ENCODE measurements around the gene PRR5L.

Gene PRR5L

DNA sequence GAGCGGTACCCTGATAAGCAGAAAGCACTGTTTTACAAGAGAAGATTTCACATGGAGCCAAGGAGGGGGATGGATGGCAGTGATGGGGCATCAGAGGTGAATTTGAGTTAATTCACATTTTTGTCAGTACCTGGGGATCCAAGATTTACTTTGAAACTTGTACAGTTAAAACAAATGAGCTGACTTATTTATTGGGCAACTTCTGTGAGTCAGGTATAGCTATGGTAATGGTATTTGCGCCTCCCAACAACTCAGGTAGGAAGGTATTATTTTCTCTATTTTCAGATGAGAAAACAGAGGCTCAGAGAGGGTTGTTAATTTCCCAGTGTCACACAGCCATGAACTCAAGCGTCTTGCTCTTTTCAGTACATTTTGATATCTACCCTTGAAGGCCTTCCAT is 83.6 kb downstream of the PRR5L start:
- no peak for DNase-seq

DNA sequence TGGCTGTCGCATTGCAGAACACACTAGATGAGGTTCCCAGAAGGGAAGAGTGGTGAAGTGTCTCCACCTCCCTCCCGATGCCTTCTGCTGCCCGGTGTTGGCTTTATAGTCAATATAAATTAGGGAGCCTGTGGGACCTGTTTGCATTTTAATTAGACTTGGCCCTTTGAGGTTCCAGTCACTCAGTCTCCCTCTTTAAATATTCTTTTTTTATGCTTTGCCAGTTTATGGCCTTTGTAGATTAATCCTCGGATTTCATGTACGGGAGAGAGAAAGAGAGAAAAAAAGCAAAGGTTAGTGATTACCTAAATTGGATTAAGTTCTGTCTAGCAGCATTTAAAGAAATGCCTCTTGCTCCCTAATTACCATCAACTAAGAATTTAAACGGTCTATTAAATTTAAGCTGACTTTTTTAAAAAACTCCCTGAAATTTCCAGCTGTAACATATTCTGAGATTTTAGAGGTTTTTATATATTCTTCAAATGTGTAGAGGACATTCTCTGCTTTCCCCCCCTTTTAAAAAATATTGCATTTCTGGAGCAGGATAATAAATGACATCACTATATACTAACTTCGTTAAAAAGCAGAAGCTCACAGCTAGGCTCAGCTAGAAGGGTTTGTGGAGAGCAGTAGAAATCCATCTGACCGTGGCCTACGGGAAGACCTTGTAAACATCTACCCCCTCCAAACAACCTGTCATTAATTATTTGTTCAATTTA is 84.4 kb downstream of the PRR5L start:
- DNase-seq = no peak

DNA sequence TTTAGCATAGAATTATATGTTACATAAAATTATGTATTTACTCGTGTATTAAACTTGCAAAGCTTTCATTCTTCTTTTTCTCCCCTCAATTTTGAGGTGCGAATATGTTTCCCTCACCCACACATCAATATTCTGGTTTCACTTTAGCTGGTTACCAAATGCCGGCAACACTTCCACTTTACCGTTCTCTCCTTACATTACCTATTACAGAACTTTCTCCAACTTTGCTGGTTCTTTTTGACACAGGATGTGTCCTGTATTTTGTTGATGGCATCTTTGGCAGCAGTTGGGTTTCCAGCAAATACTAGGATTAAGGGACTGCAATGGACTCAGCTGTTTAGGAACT is 84.9 kb downstream of the PRR5L start:
- DNase-seq = peak in 1 of 5 donors; percentile 37

DNA sequence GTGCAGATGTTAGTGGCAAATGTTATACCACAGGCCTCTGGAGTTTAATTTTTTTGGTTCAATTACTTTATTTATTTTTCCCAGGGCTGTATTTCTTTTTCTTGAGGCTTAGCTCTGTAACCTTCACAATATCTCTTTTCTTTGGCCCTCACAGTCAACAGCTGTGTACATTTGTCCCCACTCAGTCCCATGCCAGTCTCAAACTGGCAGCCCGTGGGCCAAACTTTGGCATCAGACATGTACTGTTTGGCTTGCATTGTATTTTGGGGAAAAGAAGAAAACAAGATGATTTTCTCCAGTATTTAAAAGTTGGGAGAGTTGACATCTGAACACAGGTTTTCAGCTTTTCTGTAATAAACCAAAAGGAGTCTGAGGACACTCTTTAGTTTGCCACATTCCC is 87.1 kb downstream of the PRR5L start:
- DNase-seq = no peak

DNA sequence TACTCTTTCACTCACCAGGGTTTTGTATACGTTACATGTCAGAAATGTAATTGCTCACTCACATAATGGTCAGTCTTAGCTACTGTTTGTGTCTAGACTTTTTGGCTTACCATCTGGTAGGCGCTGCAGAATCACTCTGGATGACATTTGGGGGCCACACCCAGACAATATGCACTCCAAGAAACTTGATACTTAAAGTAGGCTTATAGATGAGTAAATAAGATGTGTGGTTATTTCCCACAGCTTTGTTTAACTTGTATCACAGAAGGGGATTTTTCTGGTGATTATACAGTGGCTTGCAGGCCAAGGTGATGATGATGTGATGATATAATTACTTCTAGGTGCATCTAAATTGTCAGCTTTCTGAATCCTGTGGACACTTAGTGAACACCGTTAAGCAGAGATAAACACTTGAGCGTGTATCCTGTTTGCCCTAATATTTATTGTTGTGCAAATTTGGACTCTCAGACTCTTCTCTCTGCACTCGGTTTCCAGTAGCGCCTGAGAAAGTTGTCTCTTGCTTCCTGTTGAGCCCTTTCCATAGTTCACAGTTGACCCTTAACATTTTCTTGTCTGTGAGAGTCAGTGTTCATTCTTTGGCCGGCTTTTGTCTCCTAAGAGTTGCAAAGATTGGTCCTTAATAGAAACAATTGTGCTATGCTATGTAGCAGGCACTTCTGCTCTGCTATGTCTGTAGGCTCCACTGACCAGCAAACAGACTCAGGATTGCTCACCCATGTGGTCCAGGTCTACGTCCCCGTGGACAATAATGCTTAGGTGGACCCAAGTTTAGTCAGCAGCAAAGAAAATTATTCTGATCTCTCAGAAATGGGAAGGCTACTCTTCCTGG is 89.3 kb downstream of the PRR5L start:
- DNase-seq = peak in 1 of 5 donors; percentile 37

DNA sequence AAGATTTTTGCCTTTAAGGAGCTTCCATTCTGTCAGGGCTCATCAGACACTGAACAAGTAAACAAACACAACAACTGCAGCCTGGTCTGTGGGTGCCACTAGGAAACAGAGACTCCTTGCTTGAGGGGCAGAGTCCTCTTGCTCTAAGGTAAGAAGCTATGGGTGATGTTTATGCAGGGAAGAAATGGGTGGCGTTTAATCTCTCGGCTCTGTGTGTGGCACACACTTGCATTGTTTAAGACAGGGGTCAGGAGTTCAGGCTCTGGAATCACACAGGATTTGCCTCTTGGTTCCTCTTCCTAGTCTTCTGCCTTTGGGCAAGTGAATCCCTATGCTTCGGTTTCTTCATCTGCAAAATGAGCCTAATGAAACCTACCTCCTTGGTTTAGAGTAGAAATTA is 90.3 kb downstream of the PRR5L start:
- DNase-seq = no peak

DNA sequence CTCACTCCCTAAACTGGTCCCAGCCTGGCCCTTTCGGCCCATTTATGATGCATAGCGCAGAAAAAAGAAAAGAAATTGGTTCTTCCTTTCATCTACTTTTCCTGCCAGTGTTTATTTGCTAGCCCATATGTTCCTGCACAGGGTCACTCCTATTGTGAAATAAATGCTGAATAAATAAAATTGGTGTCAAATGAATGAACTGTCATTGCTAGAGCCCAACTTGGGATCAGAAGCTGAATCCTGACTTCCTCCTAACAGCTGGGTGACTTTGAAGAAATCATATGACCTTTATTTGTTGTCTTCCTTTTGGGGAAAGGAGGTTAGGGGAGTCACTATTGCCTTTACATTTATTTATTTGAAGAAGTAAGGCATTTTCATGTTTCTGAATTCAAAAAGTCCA is 92.0 kb downstream of the PRR5L start:
- DNase-seq = no peak

DNA sequence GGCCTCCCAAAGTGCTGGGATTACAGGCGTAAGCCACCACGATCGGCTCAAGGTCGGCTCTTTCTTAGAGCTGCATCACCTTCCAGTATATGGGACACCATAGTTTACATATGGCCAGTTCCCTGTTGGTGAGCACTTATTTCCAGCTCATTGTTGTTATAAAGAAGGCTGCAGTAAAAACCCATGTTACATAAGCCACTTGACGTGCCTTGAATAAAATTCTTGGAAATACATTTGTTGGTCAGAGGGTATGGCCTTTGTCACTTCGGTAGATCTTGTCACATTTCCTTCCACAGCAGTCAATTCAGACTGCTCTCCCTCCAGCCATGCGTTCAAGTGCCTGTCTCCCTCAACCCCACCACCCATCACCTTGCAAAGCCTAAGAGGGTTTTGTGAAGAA is 92.9 kb downstream of the PRR5L start:
- DNase-seq = peak in 1 of 5 donors; percentile 43

DNA sequence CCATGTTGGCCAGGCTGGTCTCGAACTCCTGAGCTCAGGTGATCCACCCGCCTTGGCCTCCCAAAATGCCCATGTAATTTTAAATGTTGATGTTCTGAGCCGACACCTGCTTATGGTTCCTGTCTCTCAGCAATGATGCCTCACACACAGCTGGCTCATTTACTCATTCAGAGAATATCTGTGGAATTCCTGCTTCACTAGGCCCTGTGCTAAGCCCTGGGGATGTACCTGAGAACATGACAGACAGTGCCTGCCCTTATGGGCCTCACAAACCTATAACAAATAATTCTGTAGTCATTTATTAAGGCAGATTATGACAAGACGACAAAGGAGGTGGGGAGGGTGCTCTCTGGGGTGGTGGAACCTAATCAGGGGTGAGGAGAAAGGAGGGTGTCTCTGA is 93.7 kb downstream of the PRR5L start:
- no peak for DNase-seq

DNA sequence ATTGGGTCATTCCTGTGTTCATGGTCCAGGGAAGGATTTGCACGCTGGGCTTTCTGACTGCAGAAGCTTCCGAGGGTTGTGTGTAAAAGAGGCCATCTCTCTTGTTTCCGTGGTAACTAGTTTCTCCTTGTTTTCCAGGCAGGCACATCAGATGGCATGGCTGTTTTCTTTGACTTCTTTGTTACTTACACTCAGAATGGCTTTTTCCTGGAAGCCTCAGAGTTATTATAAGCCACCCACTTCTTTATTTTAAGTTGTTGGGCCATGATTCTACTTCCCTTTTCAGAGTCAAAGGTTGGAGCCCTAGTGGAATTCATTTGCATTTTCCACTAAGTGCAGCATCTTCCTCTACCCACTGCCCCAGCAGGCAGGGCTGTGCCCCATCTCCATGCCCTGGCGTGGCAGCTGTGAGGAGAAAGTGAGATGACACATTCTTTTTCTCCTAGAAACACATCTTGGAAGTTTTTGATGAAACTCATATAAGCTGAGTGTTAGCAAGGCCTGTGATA is 94.9 kb downstream of the PRR5L start:
- peak in 1 of 5 donors; percentile 56 for DNase-seq

DNA sequence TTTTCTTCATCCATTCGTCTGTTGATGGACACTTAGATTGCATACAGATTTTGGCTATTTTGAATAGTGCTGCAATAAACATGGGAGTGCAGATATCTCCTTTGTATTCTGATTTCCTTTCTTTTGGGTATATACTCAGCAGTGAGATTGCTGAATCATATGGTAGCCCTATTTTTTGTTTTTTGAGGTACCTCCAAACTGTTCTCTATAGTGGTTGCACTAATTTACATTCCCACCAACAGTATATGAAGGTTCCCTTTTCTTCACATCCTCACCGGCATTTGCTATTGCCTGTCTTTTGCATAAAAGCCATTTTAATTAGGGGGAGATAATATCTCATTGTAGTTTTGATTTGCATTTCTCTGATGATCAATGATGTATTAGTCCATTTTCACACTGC is 96.1 kb downstream of the PRR5L start:
- no peak for DNase-seq

DNA sequence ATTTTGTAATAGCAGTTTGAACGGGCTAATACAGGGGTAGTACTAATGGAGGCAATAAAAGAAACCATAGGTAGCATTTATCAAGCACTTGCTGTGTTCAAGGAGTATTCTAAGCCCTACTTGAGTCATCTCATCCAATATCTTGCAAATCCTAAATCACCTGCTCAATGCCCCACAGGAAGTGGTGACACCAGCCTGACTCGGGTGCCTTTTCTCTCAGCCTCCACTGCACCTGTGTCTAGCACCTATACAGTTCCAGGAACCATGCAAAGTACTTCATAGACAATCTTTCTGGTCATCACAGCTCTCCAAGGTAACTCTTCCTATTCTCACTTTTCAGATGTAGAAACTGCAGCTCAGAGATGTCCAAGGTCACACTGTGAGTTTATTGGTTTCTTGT is 98.0 kb downstream of the PRR5L start:
- DNase-seq = peak in 1 of 5 donors; percentile 48

DNA sequence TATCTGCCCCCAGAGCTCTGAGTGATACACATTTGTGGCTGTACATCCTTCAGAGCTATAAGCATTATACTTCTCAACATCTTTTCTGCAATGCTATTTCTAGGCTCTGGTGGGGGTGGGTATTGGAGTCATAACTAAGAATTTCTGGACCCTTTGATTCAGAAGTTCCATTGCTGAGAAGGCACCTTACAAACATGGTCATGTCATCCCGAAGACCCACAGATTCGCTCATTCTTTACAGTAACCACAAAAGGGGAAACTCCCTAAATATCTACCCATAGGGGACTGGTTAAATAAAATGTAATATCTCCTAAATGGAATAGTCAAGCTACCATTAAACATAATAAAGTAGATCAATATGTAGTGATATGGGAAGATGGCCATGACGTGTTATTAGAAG is 98.8 kb downstream of the PRR5L start:
- no peak for DNase-seq

DNA sequence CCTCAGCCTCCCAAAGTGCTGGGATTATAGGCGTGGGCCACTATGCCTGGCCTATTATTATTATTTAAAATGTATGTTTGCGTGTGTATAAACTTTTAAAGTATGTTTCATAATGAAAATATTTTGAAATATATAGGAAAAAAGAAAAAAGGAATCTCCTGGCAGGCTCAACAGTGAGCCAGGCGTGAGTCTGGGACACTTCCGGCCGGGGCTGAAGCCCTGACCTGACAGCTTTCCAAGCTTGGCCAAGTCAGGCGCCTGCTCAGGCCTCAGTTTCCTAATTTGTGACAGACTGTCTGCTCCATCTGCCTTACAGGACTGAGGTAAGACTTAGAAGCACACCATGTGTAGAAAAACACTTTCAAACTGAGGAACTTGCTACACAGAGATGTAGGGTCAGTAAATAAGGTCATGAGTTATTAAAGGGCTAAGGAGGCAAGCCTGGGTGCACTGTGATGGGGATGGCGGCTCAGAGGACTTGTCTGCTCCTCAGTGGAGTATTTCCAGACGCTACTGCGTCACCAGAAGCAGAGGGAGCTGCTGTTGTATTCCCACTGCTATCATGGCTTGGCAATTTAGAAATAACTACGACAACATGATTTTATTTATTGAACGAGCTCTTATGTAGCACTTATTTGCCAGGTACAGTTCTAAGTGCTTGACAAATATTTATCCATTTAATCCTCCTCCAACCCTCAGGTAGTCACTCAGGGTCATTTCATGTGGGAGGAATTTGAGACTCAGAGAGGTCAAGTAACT is 100.1 kb downstream of the PRR5L start:
- no peak for DNase-seq

DNA sequence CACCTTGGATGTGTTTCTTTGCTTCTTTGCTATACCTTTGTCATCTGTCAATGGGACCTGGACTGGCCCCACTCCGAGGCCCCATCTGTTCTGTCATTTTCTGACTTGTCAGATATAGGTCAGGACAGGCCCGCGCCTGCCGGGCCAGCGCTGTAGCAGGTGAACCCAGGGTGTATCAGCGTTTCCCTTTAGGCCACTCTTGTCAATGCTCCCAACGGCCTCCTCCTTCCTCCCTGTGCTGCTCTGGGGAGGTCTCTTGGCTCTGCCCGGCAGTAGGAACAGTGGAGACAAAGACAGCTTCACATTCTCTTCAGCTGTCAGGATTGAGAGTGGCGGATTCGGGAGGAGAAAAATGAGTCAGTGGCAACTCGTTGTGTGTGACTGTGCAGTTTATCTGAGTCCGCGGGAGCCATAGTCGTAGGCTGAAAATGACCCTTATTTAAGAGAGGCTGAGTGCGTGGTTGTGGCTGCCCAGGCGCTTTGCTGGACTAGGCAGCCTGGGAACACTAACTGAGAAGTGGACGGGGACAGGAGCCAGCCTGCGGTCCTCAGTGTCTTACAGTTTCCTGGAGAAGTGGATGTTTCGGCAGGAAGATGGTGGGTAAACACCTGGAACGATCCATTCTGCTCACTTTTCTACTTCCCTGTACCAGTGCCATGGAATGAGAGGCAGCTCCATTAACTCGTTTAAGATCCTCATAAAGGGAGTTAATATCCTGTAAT is 102.3 kb downstream of the PRR5L start:
- DNase-seq = no peak

DNA sequence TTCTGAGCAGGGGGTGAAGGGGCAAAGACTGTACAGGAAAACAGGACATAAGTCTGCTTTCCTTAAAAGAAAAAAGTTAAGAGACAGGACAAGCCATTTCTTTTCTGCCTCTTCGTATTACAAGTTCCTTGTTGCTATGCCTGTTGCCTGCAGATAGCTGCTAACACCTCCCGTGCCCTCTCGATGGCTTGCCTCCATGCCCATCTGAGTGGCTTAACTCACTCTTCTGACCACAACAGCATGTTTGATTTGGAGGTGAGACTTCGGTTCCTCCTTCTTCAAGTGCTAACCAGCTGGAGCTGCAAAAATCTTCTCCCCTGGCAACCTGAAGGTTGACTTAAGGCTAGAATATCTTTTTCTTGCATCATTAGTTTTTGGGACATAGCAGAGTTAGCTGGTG is 103.1 kb downstream of the PRR5L start:
- DNase-seq = no peak

DNA sequence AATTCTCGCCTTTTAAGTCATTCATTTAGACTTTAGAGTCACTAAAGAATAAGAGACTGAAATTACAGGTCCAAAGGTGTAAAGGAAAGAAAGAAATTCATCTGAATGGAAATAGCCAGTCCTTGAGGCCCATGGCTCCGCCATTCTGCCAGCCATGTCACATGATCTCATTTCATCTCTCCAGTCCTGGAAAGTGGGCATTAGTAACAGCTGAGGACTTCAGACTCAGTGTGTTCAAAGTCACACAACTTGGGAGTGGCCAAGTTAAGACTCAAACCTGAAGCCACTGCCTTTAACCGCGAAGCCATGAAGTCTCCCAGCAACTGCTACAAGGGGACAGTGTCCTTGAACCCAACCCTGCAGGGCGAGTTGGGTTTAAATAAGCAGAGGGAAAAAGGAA is 103.7 kb downstream of the PRR5L start:
- DNase-seq = no peak

DNA sequence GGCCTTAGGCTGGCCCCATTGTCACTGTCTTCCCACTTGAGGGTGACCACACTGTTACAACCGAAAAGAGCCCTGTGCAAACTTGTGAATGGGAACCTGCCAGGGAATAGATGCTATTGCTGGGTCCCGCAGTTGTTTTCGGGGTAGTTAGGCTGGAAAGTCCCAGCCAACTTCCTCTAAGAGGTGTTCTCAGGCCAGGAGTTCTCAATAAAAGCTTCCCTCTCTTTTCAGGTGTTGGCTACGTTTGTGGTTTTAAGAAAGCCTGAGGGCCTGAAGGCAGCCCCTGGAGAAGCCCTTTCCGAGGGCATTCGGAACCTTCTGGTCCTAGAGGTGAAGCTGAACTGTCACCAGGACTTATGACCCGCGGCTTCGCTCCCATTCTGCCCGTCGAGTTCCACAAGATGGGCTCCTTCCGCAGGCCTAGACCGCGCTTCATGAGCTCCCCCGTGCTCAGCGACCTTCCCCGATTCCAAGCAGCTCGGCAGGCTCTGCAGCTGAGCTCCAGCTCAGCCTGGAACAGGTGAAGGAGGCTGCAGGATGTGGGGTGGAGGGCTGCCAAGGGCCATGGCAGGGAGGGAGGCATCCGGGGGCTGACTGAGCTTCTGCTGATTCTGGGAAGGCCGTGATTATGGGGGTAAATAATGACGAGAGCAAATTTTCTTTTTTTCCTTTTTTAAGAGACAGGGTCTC is 104.8 kb downstream of the PRR5L start:
- no peak for DNase-seq

DNA sequence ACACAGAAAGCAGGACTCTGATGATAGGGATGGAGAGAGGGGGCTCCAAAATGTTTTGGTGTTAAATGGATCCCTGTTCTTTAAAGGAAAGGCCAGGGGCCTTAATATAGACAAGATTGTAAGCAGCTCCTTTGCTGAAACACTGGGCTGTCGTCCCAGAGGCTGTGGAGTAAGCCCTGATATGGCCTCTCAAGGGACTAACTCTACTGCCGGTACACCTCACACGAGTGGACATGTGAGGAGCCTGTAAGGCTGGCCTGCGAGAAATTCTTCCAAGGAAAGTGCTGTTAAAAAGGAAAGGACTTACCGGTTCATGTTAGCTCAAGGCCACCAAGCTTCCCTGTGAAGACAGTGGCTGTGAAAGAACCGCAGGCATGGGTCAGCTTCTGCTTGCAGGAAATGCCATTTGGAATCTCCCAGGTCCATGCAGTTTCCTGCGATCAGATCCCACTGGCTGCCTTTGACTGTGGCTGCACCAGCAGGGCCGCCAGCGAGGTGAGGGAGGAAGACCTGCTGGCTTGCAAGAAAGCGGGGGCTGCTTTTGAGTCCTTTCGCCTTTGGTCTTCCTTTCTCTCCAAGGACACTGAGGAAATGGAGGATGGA is 106.6 kb downstream of the PRR5L start:
- DNase-seq = no peak

DNA sequence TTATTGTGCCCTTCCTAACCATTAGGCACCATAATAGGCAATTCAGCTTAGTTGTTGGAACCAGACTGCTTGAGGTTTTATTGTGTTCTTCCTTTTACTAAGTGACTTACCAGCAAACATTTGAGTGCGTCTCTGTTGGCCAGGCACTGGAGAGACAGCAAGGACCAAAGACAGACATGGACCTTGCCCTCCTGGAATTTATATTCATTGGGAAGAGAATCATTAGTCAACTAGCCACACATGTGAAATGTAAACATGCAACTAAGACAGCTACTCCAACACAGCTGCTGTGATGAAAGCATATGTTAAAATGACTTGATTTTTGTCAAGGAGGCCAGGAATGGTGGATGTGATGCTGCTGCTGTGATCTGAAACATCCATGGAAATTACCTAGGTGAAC is 107.6 kb downstream of the PRR5L start:
- DNase-seq = no peak

DNA sequence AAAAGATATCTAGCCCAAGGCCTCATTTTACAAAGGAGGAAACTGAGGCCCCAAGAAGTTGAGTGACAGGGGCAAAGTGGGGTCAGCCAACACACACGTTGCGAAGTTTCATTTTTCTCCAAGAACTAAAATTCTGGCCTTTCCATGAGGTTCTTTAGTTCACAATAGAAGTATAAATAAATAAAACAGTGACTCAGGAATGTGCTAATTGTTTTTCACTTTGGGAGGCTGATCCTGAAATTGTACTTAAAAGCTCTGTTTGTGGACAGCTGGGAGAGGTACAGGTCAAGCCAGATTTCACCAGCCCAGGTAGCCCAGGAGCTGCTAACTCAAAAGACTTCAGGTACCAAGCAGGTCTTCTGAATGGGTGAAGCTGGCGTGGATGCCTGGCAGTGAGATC is 108.7 kb downstream of the PRR5L start:
- no peak for DNase-seq

All from T-helper 1 cell (primary cell).